ENCODE data around the gene VIPR2. TPM values are rescaled to one million over a fixed set of nuclear protein-coding genes. Genes with fewer than 3 reads are reported as not detected.

Gene VIPR2
- total RNA-seq, 1 experiment from 2014 or later, result not detected

- H4K20me1 ChIP-seq (ENCODE audit: insufficient read depth), result 0 out of 2 replicates have a peak, but pooled peaks cover 4% of the 10 kb centered on the region
- no peaks in the 10 kb centered on the region for H3F3A ChIP-seq (ENCODE audit: insufficient read depth, low read depth)
- BruUV-seq (replicated peaks), result no TSS peak
- no peak for TF ChIP-seq CTCF (conservative IDR thresholded peaks at IDR 0.05)
- no peak for TF ChIP-seq EZH2 (IDR thresholded peaks at IDR 0.05; ENCODE audit: low read depth)
- H3K4me2 ChIP-seq, result no peak overlapping the region
- no peaks in the 10 kb centered on the region for H3K79me2 ChIP-seq (ENCODE audit: low read depth)
- no peak overlapping the region for H2AFZ ChIP-seq
- no peak overlapping the region for H3K4me3 ChIP-seq
- H3K9me2 ChIP-seq (ENCODE audit: insufficient read depth), result no peaks in the 10 kb centered on the region
- no peaks in the 10 kb centered on the region for H3K9me3 ChIP-seq (ENCODE audit: insufficient read depth, low read depth)
- POLR2A ChIA-PET (ENCODE audit: unreplicated experiment), result no interaction called here
- intact Hi-C loops (cut with micrococcal nuclease; ENCODE audit: unreplicated experiment), result no loop called here
- no peaks in the 10 kb centered on the region for H3K4me1 ChIP-seq (replicated peaks; ENCODE audit: insufficient read depth)
- H3K27ac ChIP-seq, result no peak overlapping the region
- H3K36me3 ChIP-seq (ENCODE audit: low read depth), result no peaks in the 10 kb centered on the region
- CTCF ChIA-PET, result no interaction called here
- no peak for DNase-seq
- peaks cover 86% of the 10 kb centered on the region for H3K27me3 ChIP-seq (ENCODE audit: insufficient read depth, low read depth)
Observed at GRCh38 chr7:159092701-159093121, 52.0 kb downstream of the VIPR2 start.

GRCh38 chr7:159091480-159092475 lies 52.9 kb downstream of the VIPR2 start:
- Histone ChIP-seq H3K9me2 (ENCODE audit: insufficient read depth) (no peaks in the 10 kb centered on the region), H3K27me3 (ENCODE audit: insufficient read depth, low read depth) (peaks cover 81% of the 10 kb centered on the region), H3K4me3 (no peak overlapping the region), H3K4me2 (no peak overlapping the region), H3K4me1 (replicated peaks; ENCODE audit: insufficient read depth) (no peaks in the 10 kb centered on the region), H3K36me3 (ENCODE audit: low read depth) (no peaks in the 10 kb centered on the region), H3K27ac (no peak overlapping the region), H3K9me3 (ENCODE audit: insufficient read depth, low read depth) (no peaks in the 10 kb centered on the region), H2AFZ (no peak overlapping the region), H3F3A (ENCODE audit: insufficient read depth, low read depth) (no peaks in the 10 kb centered on the region), H3K79me2 (ENCODE audit: low read depth) (no peaks in the 10 kb centered on the region), H4K20me1 (ENCODE audit: insufficient read depth) (no peaks in the 10 kb centered on the region)
- intact Hi-C loops (cut with micrococcal nuclease; ENCODE audit: unreplicated experiment), result no loop called here
- DNase-seq, result no peak
- TF ChIP-seq EZH2 (IDR thresholded peaks at IDR 0.05; ENCODE audit: low read depth) (no peak), CTCF (conservative IDR thresholded peaks at IDR 0.05) (no peak)
- CTCF ChIA-PET, result no interaction called here
- no TSS peak for BruUV-seq (replicated peaks)
- POLR2A ChIA-PET (ENCODE audit: unreplicated experiment), result no interaction called here

- Histone ChIP-seq H3K79me2 (ENCODE audit: low read depth) (no peaks in the 10 kb centered on the region), H3K36me3 (ENCODE audit: low read depth) (no peaks in the 10 kb centered on the region), H3K4me1 (replicated peaks; ENCODE audit: insufficient read depth) (no peaks in the 10 kb centered on the region), H3K27ac (no peak overlapping the region), H4K20me1 (ENCODE audit: insufficient read depth) (no peaks in the 10 kb centered on the region), H3F3A (ENCODE audit: insufficient read depth, low read depth) (no peaks in the 10 kb centered on the region), H3K27me3 (ENCODE audit: insufficient read depth, low read depth) (peaks cover 81% of the 10 kb centered on the region), H2AFZ (no peak overlapping the region), H3K9me3 (ENCODE audit: insufficient read depth, low read depth) (no peaks in the 10 kb centered on the region), H3K9me2 (ENCODE audit: insufficient read depth) (no peaks in the 10 kb centered on the region), H3K4me2 (no peak overlapping the region), H3K4me3 (no peak overlapping the region)
- no peak for DNase-seq
- ChIA-PET CTCF (no interaction called here), POLR2A (ENCODE audit: unreplicated experiment) (no interaction called here)
- BruUV-seq (replicated peaks), result no TSS peak
- intact Hi-C loops (cut with micrococcal nuclease; ENCODE audit: unreplicated experiment), result no loop called here
- no peak for TF ChIP-seq EZH2 (IDR thresholded peaks at IDR 0.05; ENCODE audit: low read depth)
- no peak for TF ChIP-seq CTCF (conservative IDR thresholded peaks at IDR 0.05)
Observed at GRCh38 chr7:159091041-159091440, 53.6 kb downstream of the VIPR2 start.
